Ectodermal cell (in vitro differentiated cells): Measurements from ENCODE around the gene WWOX.
"Not testable (repeated sequence)": the region's sequence is repeated elsewhere in the genome, so short reads cannot be mapped to it uniquely, and the experiment has no call there.

ENCODE experiments used
- H3K27ac ChIP-seq: 2 replicates; pipeline ENCODE4 v1.7.0; 2013; ENCODE audit warnings: mild to moderate bottlenecking, low read depth, low read length; ENCODE audit not compliant: insufficient read depth, poor library complexity, severe bottlenecking
- H3K27me3 ChIP-seq: 2 replicates; pipeline ENCODE4 v1.7.0; 2013; ENCODE audit warnings: mild to moderate bottlenecking, low read length; ENCODE audit not compliant: insufficient read depth, control insufficient read depth, poor library complexity, severe bottlenecking
- H3K36me3 ChIP-seq: one replicate; pipeline ENCODE4 v1.7.0; 2013; ENCODE audit warnings: low read length; ENCODE audit not compliant: control insufficient read depth, insufficient read depth
- H3K4me1 ChIP-seq: one replicate; pipeline ENCODE4 v1.7.0; 2013; ENCODE audit warnings: low read length; ENCODE audit not compliant: control insufficient read depth, insufficient read depth
- H3K4me3 ChIP-seq: 2 replicates; pipeline ENCODE4 v1.7.0; 2013; ENCODE audit warnings: low read depth, low read length, control low read depth; ENCODE audit not compliant: insufficient read depth
- H3K9me3 ChIP-seq: 2 replicates; pipeline ENCODE4 v1.7.0; 2013; ENCODE audit warnings: mild to moderate bottlenecking, low read length, moderate library complexity; ENCODE audit not compliant: control insufficient read depth
- WGBS, 2 experiments: methylation state at CpG; one replicate each; pipeline ENCODE4 v1.1.7; 2013; ENCODE audit warnings: missing lambda C conversion rate in 2 of 2; 5-methylcytosine and 5-hydroxymethylcytosine counted together

The WWOX gene

DNA sequence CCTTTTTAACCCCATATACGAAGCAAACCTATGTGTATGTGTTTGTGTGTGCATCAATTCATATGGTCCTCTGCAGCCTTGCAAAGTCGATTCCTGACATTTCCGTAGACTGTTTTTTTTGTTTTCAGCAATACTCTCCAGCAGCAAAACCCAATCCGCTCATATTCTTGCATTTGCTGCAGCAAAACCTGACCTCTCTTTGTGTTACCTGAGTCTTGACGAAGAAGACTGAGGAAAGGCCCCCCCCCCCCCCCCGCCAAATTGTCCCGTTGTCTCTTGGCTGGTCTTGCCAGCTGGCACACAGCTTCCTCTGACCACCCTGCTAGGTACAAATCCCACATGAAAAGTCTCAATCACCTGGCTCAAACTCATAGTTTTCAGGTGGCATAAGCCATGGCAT, 494.7 kb downstream of the WWOX start:
- Histone ChIP-seq H3K27me3 (no peaks in the 10 kb centered on the region), H3K36me3 (no peaks in the 10 kb centered on the region), H3K4me1 (peaks cover 9% of the 10 kb centered on the region), H3K27ac (no peak overlapping the region), H3K4me3 (no peak overlapping the region), H3K9me3 (no peaks in the 10 kb centered on the region)
- WGBS, 2 experiments: 92 to 93% methylated on average over 5 to 6 of the region's 7 CpGs

DNA sequence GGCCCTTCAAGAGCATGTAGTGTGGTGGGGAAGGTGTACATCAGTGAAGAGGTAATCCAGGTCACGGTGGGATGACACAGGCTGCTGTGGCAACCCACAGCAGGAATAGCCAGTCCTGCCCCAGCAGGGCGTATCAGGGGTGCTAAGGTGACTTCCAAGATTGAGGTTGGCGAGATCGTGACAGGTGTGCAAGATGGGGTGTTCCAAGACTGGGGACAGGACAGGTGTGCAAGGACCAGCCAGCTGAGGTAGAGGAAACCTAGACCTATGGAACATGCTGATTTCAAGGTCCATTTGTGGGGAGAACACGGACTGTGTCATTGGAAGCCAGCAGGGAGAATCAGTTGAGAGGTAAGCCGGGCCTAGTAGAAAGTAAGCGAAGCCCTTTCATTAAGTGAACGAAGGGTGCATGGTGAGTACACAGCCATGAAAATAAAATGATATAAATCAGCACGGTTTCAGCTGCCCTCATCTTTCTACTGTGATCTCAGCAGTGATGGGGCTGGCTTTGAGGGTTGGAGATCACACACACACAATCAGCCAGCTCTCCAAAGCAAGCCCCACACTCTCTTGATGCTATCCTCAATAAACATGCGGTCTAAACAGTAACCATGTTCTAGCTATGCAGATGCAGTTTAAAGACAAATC, 497.0 kb downstream of the WWOX start:
- H3K4me1 ChIP-seq: peaks cover 9% of the 10 kb centered on the region
- H3K27ac ChIP-seq: no peak overlapping the region
- no peaks in the 10 kb centered on the region for H3K9me3 ChIP-seq
- no peaks in the 10 kb centered on the region for H3K36me3 ChIP-seq
- WGBS, 2 experiments: 93 to 95% methylated on average over 10 of the region's 10 CpGs
- H3K4me3 ChIP-seq: no peak overlapping the region
- H3K27me3 ChIP-seq: no peaks in the 10 kb centered on the region

- H3K27ac ChIP-seq: no peak overlapping the region
These were observed 497.6 kb downstream of the WWOX start for GRCh38 chr16:78596996-78597422.

DNA sequence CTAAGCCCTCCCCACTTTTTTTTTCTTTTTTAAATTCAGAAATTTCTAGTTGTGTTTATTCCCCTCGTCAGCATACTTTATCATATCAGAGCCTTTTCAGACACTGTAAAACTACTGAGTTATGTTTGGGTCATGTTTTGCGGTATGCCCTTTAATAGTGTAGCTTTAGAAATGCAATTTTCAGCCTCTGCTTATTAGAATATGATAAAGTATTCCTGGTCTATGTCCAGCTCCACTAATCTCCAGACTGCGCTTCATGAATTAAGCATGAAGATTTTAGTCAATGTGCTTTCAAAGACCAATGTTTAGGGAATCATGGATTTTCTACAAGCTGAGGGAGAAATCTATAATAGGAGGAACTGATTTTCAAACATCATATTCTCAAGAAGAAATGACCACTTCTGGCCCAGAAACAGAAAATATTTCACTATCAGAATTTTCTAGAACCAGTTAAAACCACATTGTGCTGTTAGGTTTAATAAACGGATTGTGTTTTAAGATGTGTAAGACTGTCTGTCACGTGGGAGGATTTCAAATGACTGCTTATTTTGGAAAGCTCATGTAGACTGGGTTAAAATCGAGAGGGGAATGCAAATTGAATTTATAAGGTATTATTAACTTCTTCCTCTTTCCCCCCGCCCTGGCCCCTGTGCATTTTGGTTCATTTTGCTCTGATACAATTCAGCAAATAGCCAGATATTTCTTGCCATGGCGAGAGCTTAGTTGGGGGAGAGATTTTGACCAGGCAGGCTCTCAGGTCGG, 498.5 kb downstream of the WWOX start:
- Histone ChIP-seq H3K27me3 (no peaks in the 10 kb centered on the region), H3K4me3 (no peak overlapping the region), H3K27ac (no peak overlapping the region), H3K36me3 (no peaks in the 10 kb centered on the region), H3K9me3 (no peaks in the 10 kb centered on the region), H3K4me1 (peaks cover 9% of the 10 kb centered on the region)
- 96 to 98% methylated on average over 5 to 9 of the region's 9 CpGs for WGBS, 2 experiments

More at GRCh38 chr16:78596996-78597422, 497.6 kb downstream of the WWOX start:
- H3K27me3 ChIP-seq: no peaks in the 10 kb centered on the region
- H3K9me3 ChIP-seq: no peaks in the 10 kb centered on the region
- peaks cover 9% of the 10 kb centered on the region for H3K4me1 ChIP-seq
- WGBS, 2 experiments: 92 to 94% methylated on average over 9 of the region's 9 CpGs
- no peak overlapping the region for H3K4me3 ChIP-seq
- H3K36me3 ChIP-seq: no peaks in the 10 kb centered on the region

DNA sequence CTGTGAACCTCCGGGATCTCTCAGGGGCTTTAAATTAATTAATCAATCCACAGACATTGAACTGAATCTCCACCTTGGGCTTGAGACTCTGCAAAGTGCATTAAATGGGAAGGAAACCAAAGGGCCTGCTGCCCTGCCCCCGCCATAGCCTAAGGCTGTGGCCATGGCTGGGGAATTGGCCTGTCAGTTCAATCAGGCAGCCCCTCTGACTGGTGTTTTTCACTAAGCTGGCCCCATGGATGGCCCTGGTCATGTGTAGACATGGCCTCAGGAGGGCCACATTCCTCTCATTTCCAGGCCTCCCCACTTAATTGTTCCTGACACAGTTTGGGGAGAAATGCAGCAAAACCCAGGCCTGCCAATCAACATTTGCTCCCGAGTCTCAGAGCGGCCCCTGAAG, 499.8 kb downstream of the WWOX start:
- Histone ChIP-seq H3K27me3 (no peaks in the 10 kb centered on the region), H3K27ac (no peak overlapping the region), H3K4me1 (no peaks in the 10 kb centered on the region), H3K36me3 (no peaks in the 10 kb centered on the region), H3K4me3 (no peak overlapping the region), H3K9me3 (no peaks in the 10 kb centered on the region)
- WGBS, 2 experiments: 94 to 98% methylated on average over 4 of the region's 4 CpGs

DNA sequence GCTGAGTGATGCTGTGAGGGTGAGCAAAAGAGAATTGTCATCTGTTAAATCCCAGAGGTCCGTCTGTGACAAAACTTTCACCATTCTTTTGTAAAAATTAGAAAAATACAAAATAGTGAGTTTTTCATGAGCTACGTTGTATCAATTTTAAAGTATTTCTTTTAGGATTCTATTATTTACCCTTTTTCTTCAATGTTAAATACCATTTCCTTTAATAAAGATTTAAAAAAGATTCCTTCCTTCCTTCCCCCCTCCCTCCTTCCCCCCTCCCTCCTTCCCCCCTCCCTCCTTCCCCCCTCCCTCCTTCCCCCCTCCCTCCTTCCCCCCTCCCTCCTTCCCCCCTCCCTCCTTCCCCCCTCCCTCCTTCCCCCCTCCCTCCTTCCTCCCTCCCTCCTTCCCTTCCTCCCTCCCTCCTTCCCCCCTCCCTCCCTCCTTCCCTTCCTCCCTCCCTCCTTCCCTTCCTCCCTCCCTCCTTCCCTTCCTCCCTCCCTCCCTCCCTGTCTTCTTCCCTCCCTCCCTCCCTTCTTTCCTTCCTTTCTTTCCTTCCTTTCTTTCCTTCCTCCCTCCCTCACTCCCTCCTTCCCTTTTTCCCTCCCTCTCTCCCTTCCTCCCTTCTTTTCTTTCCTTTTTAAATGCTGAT, 505.1 kb downstream of the WWOX start:
- peaks cover 42% of the 10 kb centered on the region for H3K4me1 ChIP-seq
- H3K4me3 ChIP-seq, H3K27me3 ChIP-seq, H3K9me3 ChIP-seq, H3K27ac ChIP-seq, H3K36me3 ChIP-seq: not testable (repeated sequence)
- 100% methylated on average over 1 of the region's 2 CpGs for WGBS, 2 experiments

- Histone ChIP-seq H3K27ac (no peak overlapping the region), H3K4me3 (no peak overlapping the region), H3K4me1 (peaks cover 46% of the 10 kb centered on the region), H3K9me3 (no peaks in the 10 kb centered on the region), H3K36me3 (no peaks in the 10 kb centered on the region), H3K27me3 (no peaks in the 10 kb centered on the region)
- 81 to 82% methylated on average over 6 of the region's 6 CpGs for WGBS, 2 experiments
These were observed 506.2 kb downstream of the WWOX start for GRCh38 chr16:78605548-78606101.

GRCh38 chr16:78606545-78606944, 507.1 kb downstream of the WWOX start:
- no peak overlapping the region for H3K4me3 ChIP-seq
- H3K36me3 ChIP-seq: no peaks in the 10 kb centered on the region
- no peak overlapping the region for H3K27ac ChIP-seq
- H3K27me3 ChIP-seq: no peaks in the 10 kb centered on the region
- H3K9me3 ChIP-seq: no peaks in the 10 kb centered on the region
- peaks cover 46% of the 10 kb centered on the region for H3K4me1 ChIP-seq
- WGBS, 2 experiments: 36 to 43% methylated on average over 8 of the region's 8 CpGs

DNA sequence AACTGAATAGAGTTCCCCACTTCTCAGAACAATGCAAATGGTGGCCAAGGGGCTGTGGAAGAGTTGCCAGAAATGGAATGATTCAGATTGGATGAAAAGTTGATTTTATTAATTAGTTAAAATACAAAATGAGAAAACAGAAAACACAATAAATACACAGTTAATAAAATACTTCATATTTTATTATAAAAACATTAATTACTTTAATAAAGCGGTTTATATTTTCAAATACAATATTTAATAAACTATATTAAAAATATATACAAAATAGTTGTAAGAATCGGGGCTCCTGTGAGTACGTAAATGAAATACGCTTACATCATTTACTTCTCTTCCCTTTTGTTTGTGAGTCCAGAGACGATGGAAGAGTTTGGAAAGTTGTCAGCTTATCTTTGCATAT, 507.6 kb downstream of the WWOX start:
- H3K4me3 ChIP-seq: no peak overlapping the region
- H3K27me3 ChIP-seq: no peaks in the 10 kb centered on the region
- no peak overlapping the region for H3K27ac ChIP-seq
- WGBS, 2 experiments: no CpG with 5 or more reads among the region's 5 CpGs
- H3K36me3 ChIP-seq: no peaks in the 10 kb centered on the region
- H3K4me1 ChIP-seq: peaks cover 46% of the 10 kb centered on the region
- H3K9me3 ChIP-seq: no peaks in the 10 kb centered on the region

GRCh38 chr16:78607465-78607864, 508.0 kb downstream of the WWOX start:
- H3K4me3 ChIP-seq: no peak overlapping the region
- H3K9me3 ChIP-seq: no peaks in the 10 kb centered on the region
- H3K27me3 ChIP-seq: no peaks in the 10 kb centered on the region
- no peak overlapping the region for H3K27ac ChIP-seq
- 67 to 73% methylated on average over 6 of the region's 6 CpGs for WGBS, 2 experiments
- no peaks in the 10 kb centered on the region for H3K36me3 ChIP-seq
- peaks cover 46% of the 10 kb centered on the region for H3K4me1 ChIP-seq
